K562 (cell line): ENCODE data around the gene ERCC3. TPM values are rescaled to one million over a fixed set of nuclear protein-coding genes. Genes with fewer than 3 reads are reported as not detected.
A peak's percentile ranks its signal among the peaks of the same experiment; 100 is the strongest.

ENCODE experiments used
- ATAC-seq: fragments of 200-7000 bp; cut with Tn5 transposase; 3 replicates; pipeline ENCODE4 v1.9.1; 2020; ENCODE audit warnings: moderate library complexity
- BruUV-seq: library from RNA; stranded (reverse); fragments of 400-500 nt; replicated peaks from 2 replicates; lab custom pipeline; 2021; lab: Mats Ljungman, UMichigan
- CTCF ChIA-PET: fragments of 300-600 bp; formaldehyde crosslinking; extraction: SDS; loops from one replicate; lab custom pipeline; 2021; ENCODE audit warnings: low intra/inter-chr PET ratio; lab: Yijun Ruan, JAX
- POLR2A ChIA-PET: fragments of 300-600, 350-650 bp; sonication (Branson Sonifier 250); formaldehyde crosslinking; extraction: SDS; loops from one replicate; lab custom pipeline; 2021; ENCODE audit warnings: antibody characterized with exemption, inconsistent platforms; lab: Yijun Ruan, JAX
- DNase-seq, 4 experiments: peaks; one replicate each; pipeline versions ENCODE4 v3.0.0 to v3.0.0-alpha.2; 2011 to 2018; ENCODE audit warnings: low spot score in 3 of 4, mixed read lengths in 3 of 4; ENCODE audit errors: extremely low read depth in 1 of 4
- FAIRE-seq: peaks from 2 replicates; lab custom pipeline; 2011; peaks lifted over from hg19 to GRCh38; lab: Jason Lieb, UNC
- H2AFZ ChIP-seq: 2 replicates; pipeline ENCODE4 v1.6.0; 2011; ENCODE audit warnings: low read depth, low read length, control low read depth, inconsistent platforms
- H3K27ac ChIP-seq: fragments of 200-600 bp; 3 replicates; pipeline ENCODE4 v1.8.0; 2011; ENCODE audit warnings: low read depth, mild to moderate bottlenecking, control low read depth, inconsistent platforms, low read length, moderate library complexity, mixed read lengths; ENCODE audit errors: extremely low read depth
- H3K27me3 ChIP-seq, 2 experiments: fragments of 300-600 bp in 1 of 2; 2 replicates in 1 of 2; 3 replicates in 1 of 2; pipeline versions ENCODE4 v1.6.0 to v1.8.0; 2011; ENCODE audit warnings: inconsistent platforms in 2 of 2, low read length in 2 of 2, mild to moderate bottlenecking in 1 of 2, mixed read lengths in 1 of 2, moderate library complexity in 1 of 2; ENCODE audit not compliant: control insufficient read depth in 2 of 2, insufficient read depth in 2 of 2
- H3K36me3 ChIP-seq: fragments of 300-600 bp; 3 replicates; pipeline ENCODE4 v1.8.0; 2011; ENCODE audit warnings: mild to moderate bottlenecking, low read length, inconsistent platforms; ENCODE audit not compliant: control insufficient read depth, insufficient read depth
- H3K4me1 ChIP-seq, 2 experiments: fragments of 200-600 bp in 1 of 2; replicated peaks in 1 of 2; 2 replicates in 1 of 2; 3 replicates in 1 of 2; pipeline versions ENCODE4 v1.5.1 to v1.8.0; 2011; ENCODE audit warnings: inconsistent platforms in 2 of 2, low read length in 2 of 2, mild to moderate bottlenecking in 1 of 2, mixed read lengths in 1 of 2, moderate library complexity in 1 of 2; ENCODE audit not compliant: control insufficient read depth in 2 of 2, insufficient read depth in 2 of 2
- H3K4me2 ChIP-seq: 2 replicates; pipeline ENCODE4 v1.6.1; 2011; ENCODE audit warnings: low read length, control low read depth, inconsistent platforms, mixed read lengths; ENCODE audit not compliant: insufficient read depth
- H3K4me3 ChIP-seq: fragments of 200-600 bp; sonication (generic), shearing (Covaris generic); 2 replicates; pipeline ENCODE4 v1.5.1; 2016; ENCODE audit warnings: control low read depth, inconsistent platforms
- H3K79me2 ChIP-seq: fragments of 200-600 bp; 3 replicates; pipeline ENCODE4 v1.8.0; 2011; ENCODE audit warnings: low read length, inconsistent platforms; ENCODE audit not compliant: control insufficient read depth, insufficient read depth
- H3K9ac ChIP-seq, 2 experiments: 2 replicates each; pipeline versions ENCODE4 v1.6.0 to v1.6.1; 2011; ENCODE audit warnings: low read depth in 2 of 2, low read length in 2 of 2, control low read depth in 1 of 2, inconsistent platforms in 1 of 2, mild to moderate bottlenecking in 1 of 2, mixed read lengths in 1 of 2; ENCODE audit not compliant: insufficient read depth in 1 of 2
- H3K9me1 ChIP-seq: one replicate; pipeline ENCODE4 v1.6.0; 2011; ENCODE audit warnings: inconsistent platforms, mild to moderate bottlenecking, low read length, moderate library complexity; ENCODE audit not compliant: control insufficient read depth, insufficient read depth
- H3K9me3 ChIP-seq: replicated peaks from 2 replicates; pipeline ENCODE4 v1.5.1; 2011; ENCODE audit warnings: low read depth, low read length, inconsistent platforms; ENCODE audit not compliant: control insufficient read depth, insufficient read depth
- H4K20me1 ChIP-seq: replicated peaks from 2 replicates; pipeline ENCODE4 v1.6.1; 2011; ENCODE audit warnings: low read length, inconsistent platforms, mixed read lengths; ENCODE audit not compliant: control insufficient read depth, insufficient read depth
- CEBPG ChIP-seq, 3 experiments: fragments of 200-800 bp in 1 of 3; sonication (Bioruptor generic) in 1 of 3; sonication (generic) in 1 of 3; formaldehyde crosslinking in 1 of 3; IDR thresholded peaks in 2 of 3; conservative IDR thresholded peaks in 1 of 3; 2 replicates each; pipeline versions ENCODE4 v1.6.1 to v1.8.0; 2016 to 2022; ENCODE audit warnings: missing compliant biosample characterization in 2 of 3, missing genetic modification characterization in 2 of 3, mild to moderate bottlenecking in 1 of 3, missing genetic modification reagents in 1 of 3
- NONO ChIP-seq, 2 experiments: fragments of 200-400 bp in 1 of 2; fragments of 450-650 bp in 1 of 2; formaldehyde crosslinking in 1 of 2; IDR thresholded peaks; 2 replicates each; pipeline ENCODE4 v1.6.1; 2017; ENCODE audit warnings: low read depth in 2 of 2, mild to moderate bottlenecking in 2 of 2, moderate library complexity in 2 of 2, low read length in 1 of 2
- SRSF7 ChIP-seq: fragments of 200-400 bp; formaldehyde crosslinking; optimal IDR thresholded peaks from 2 replicates; pipeline ENCODE3; 2017; ENCODE audit warnings: mild to moderate bottlenecking, low read depth, low read length
- ZNF263 ChIP-seq: sonication (generic); formaldehyde crosslinking; IDR thresholded peaks from 2 replicates; pipeline ENCODE4 v1.8.0; 2022; ENCODE audit warnings: mild to moderate bottlenecking, missing genetic modification reagents, borderline replicate concordance
- WGBS: fragments of 100-300 bp; shearing (Covaris generic); methylation state at CpG from one replicate; pipeline ENCODE4 v1.1.6; 2016; ENCODE audit warnings: low coverage, mixed read lengths; ENCODE audit not compliant: insufficient coverage; ENCODE audit errors: missing lambda C conversion rate; 5-methylcytosine and 5-hydroxymethylcytosine counted together
- in situ Hi-C: fragments of 300-500 bp; cut with MboI; formaldehyde crosslinking; loops from 4 replicates; pipeline ENCODE4 v1.15.0; 2018; ENCODE audit warnings: inconsistent platforms, mixed read lengths
- intact Hi-C: fragments of 100-400 bp; cut with micrococcal nuclease; formaldehyde crosslinking; loops from 2 replicates; pipeline ENCODE4 v1.14.2; 2022
- polyA plus RNA-seq, 8 experiments: library from polyadenylated mRNA; depleted of rRNA in 4 of 8; stranded (reverse) in 5 of 8; unstranded in 3 of 8; fragments of >200 nt; fragmentation: Nextera tagmentation in 2 of 8; fragmentation: Illumina TruSeq in 1 of 8; extraction: Ambion mirVana in 2 of 8; extraction: Trizol in 1 of 8; gene quantifications; 2 replicates each; pipeline versions ENCODE4 v1.2.1 to v1.2.3, GENCODE V29; 2011 to 2014; ENCODE audit warnings: inconsistent platforms in 1 of 8, missing spikeins in 1 of 8
- total RNA-seq, 7 experiments: library from RNA; depleted of rRNA in 6 of 7; stranded (reverse); fragments of >200 nt in 6 of 7; fragmentation: Illumina TruSeq in 2 of 7; extraction: Trizol in 2 of 7; gene quantifications; 2 replicates each; pipeline versions ENCODE4 v1.2.1 to v1.2.3, GENCODE V29; 2011 to 2021; ENCODE audit warnings: low replicate concordance in 1 of 7

Gene ERCC3
- total and polyA plus RNA-seq, 9 of the 15 experiments (the other 6 are each of a cell fraction or from before 2014, with no cell fraction given), result 17.9 to 61.5 (median 43.1) TPM

GRCh38 chr2:127305990-127306585, 12.1 kb upstream of the ERCC3 start:
- Histone ChIP-seq H3K9ac (no peak overlapping the region), H4K20me1 (no peaks in the 10 kb centered on the region), H2AFZ (no peak overlapping the region), H3K4me2 (no peak overlapping the region), H3K4me1 (no peaks in the 10 kb centered on the region), H3K36me3 (peaks cover 32% of the 10 kb centered on the region; the same call in 2 of the 3 replicates), H3K9me3 (no peaks in the 10 kb centered on the region), H3K27me3 (no peaks in the 10 kb centered on the region)
- CTCF ChIA-PET, result interaction anchor here (0.7 kb wide), 1 partner anchor 131 kb away, joined by 7 read pairs; no protein-coding TSS in a partner anchor
- FAIRE-seq, result no peak
- in situ Hi-C loops, result no loop called here
- no peak for DNase-seq
- POLR2A ChIA-PET, result no interaction called here
- no TSS peak for BruUV-seq
- no peak for TF ChIP-seq SRSF7
- TF ChIP-seq CEBPG (CRISPR knock-in tag; IDR thresholded peaks at IDR 0.05), result no peak
- peak in 1 of 2 experiments; percentile 38; a peak in 1 of 4 replicates for TF ChIP-seq CEBPG (tag; conservative IDR thresholded peaks at IDR 0.05 in 1 of 2, IDR thresholded peaks at IDR 0.05 in 1 of 2)
- TF ChIP-seq, all 486 proteins: peak for 1
- no peaks in the 10 kb centered on the region for H3K79me2 ChIP-seq
- no peaks in the 10 kb centered on the region for H3K9me1 ChIP-seq
- ATAC-seq, result no peak
- WGBS, result 84% methylated on average over 4 of the region's 4 CpGs
- no peak overlapping the region for H3K27ac ChIP-seq
- H3K4me3 ChIP-seq, result no peak overlapping the region
- intact Hi-C loops, result no loop called here

GRCh38 chr2:127302168-127302567, 8.2 kb upstream of the ERCC3 start:
- ChIA-PET CTCF (no interaction called here), POLR2A (interaction anchor here (1.1 kb wide), 1 partner anchor 35 kb away, joined by 3 read pairs; no protein-coding TSS in a partner anchor)
- H3K9ac ChIP-seq, result no peak overlapping the region
- no peaks in the 10 kb centered on the region for H3K79me2 ChIP-seq
- in situ Hi-C loops, result no loop called here
- WGBS, result 17% methylated on average over 1 of the region's 1 CpG
- H4K20me1 ChIP-seq, result no peaks in the 10 kb centered on the region
- no peaks in the 10 kb centered on the region for H3K27me3 ChIP-seq
- no peak for ATAC-seq
- no peak for FAIRE-seq
- H3K9me3 ChIP-seq, result no peaks in the 10 kb centered on the region
- H2AFZ ChIP-seq, result no peak overlapping the region
- intact Hi-C loops, result no loop called here
- no peaks in the 10 kb centered on the region for H3K9me1 ChIP-seq
- no TSS peak for BruUV-seq
- peaks cover 13% of the 10 kb centered on the region; the same call in 2 of the 3 replicates for H3K36me3 ChIP-seq
- no peak overlapping the region for H3K4me2 ChIP-seq
- H3K27ac ChIP-seq, result no peak overlapping the region
- no peaks in the 10 kb centered on the region for H3K4me1 ChIP-seq
- H3K4me3 ChIP-seq, result no peak overlapping the region
- DNase-seq, result no peak
- no peak for TF ChIP-seq ZNF263
- no peak for TF ChIP-seq NONO (IDR thresholded peaks at IDR 0.05; ENCODE audit: low read depth in 2 of 2, low read length in 1 of 2)
